ENCODE measurements around the gene ORAI1.

DNA sequence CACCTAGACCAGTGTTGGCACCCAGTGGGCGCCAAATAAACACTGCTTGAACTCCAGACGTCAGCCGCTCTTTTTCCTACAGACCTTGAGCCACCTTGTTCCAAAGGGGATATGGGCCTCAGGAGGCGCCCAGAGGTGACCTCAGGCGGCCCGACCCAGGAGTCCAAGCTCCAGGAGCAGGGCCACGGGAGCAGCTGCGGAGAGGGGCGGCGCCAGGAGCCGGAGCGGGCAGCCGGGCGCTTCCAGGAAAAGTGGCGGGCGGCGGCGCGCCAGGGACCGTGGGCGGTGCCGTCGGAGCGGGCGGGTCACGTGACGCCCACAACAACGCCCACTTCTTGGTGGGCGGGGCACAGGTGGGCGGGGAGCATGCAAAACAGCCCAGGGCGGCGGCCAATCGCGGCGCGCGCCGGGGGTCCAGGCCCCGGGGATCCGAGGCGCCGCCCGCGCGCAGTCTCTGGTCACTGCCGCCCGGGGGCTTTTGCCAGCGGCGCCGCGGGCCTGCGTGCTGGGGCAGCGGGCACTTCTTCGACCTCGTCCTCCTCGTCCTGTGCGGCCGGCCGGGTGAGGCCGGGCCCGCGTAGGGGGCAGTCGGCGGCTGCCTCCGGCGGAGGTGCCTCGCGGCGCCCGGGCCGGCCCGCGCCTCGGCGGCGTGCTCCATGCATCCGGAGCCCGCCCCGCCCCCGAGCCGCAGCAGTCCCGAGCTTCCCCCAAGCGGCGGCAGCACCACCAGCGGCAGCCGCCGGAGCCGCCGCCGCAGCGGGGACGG, at the start of gene ORAI1:
- TF ChIP-seq CTCF (IDR thresholded peaks at IDR 0.05), result peak in 1 of 4 experiments; percentile 25
- peak in 1 of 4 donors; percentile 61 for TF ChIP-seq EP300 (IDR thresholded peaks at IDR 0.05)
- no peak for TF ChIP-seq POLR2A (IDR thresholded peaks at IDR 0.05)

Measured in sigmoid colon (tissue), 4 donors.